GM18517 (cell line): ENCODE data around the gene CTBP1.

Experiments used
- ATAC-seq: cut with Tn5 transposase; IDR thresholded peaks from one replicate; pipeline ENCODE4 v1.9.1; 2021; ENCODE audit warnings: mild to moderate bottlenecking, moderate library complexity; ENCODE audit not compliant: unreplicated experiment

Gene CTBP1

DNA sequence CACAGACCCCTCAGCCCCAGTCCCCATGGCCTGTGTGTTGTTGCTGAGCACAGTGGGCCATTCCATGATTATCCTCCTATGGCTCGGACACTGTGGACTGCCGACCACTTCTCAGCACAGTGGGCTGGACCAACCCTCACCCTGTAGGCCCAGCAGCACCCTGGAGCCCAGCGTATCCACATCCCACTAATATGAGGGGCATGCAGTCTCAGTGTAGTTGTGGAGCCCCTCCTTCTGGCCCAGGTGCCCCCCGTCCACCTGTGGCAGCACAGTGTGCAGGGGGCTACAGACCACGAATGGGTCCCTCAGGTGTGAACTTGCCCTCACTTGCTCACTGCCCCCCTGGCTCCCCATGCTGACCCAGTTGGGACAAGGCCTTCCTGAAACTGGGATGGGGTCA lies 84.5 kb downstream of the CTBP1 start:
- ATAC-seq = no peak

DNA sequence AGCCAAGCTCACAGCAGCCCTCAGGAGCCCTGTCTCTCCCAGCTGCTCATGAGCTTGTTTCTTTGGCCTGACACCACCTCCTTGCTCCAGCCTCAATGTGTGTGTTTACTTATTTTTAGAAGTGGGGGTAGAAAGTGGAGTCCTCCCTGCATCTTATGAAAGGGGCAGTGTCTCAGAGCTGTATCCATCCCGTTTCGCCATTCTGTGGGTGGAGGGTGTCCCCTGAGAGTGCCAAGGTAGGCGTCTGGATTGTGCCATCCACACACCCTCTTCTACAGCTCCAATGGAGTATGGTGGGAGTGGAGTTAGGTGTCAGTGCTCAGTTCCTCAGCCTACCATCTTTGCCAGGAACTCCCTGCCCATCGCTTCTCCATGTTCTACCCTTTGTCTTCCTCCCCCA lies 84.9 kb downstream of the CTBP1 start:
- no peak for ATAC-seq
